Mucosa of gallbladder (tissue), 1 donor: ENCODE results near the gene HOXD12. TPM values are rescaled to one million over a fixed set of nuclear protein-coding genes. Genes with fewer than 3 reads are reported as not detected.

ENCODE experiments used
- DNase-seq: peaks from one replicate; pipeline ENCODE4 v3.0.0-alpha.2; 2020; ENCODE audit warnings: low spot score
- total RNA-seq: library from RNA; stranded (reverse); gene quantifications from one replicate; pipeline ENCODE4 v1.2.1, GENCODE V29; 2021
- donor health status: DM: no; HTN: no; CAD: no.

Gene HOXD12
- not detected for total RNA-seq

- no peak for DNase-seq
Observed at GRCh38 chr2:176099728-176100546, at the start of gene HOXD12. HOXD12 (plus strand) TSS chr2:176099795; CDS start chr2:176099802, 7 bp downstream.

GRCh38 chr2:176056406-176056805 is 43.2 kb upstream of the HOXD12 start:
- no peak for DNase-seq

GRCh38 chr2:176063958-176064357 is 35.6 kb upstream of the HOXD12 start:
- no peak for DNase-seq

- DNase-seq = no peak
Observed at GRCh38 chr2:176066645-176067588, 32.7 kb upstream of the HOXD12 start.

- no peak for DNase-seq
Observed at GRCh38 chr2:176067589-176068418, 31.8 kb upstream of the HOXD12 start.

- DNase-seq = no peak
Observed at GRCh38 chr2:176068419-176068832, 31.2 kb upstream of the HOXD12 start.

GRCh38 chr2:176071330-176072291 is 28.0 kb upstream of the HOXD12 start:
- no peak for DNase-seq

GRCh38 chr2:176072292-176072669 is 27.3 kb upstream of the HOXD12 start:
- no peak for DNase-seq

GRCh38 chr2:176072951-176073904 is 26.4 kb upstream of the HOXD12 start:
- no peak for DNase-seq

- no peak for DNase-seq
Observed at GRCh38 chr2:176074919-176075425, 24.6 kb upstream of the HOXD12 start.

GRCh38 chr2:176075481-176075880 is 24.1 kb upstream of the HOXD12 start:
- DNase-seq = no peak

GRCh38 chr2:176076063-176076462 is 23.5 kb upstream of the HOXD12 start:
- DNase-seq = no peak

GRCh38 chr2:176076796-176077195 is 22.8 kb upstream of the HOXD12 start:
- DNase-seq = no peak

GRCh38 chr2:176078541-176079284 is 20.9 kb upstream of the HOXD12 start:
- no peak for DNase-seq

- no peak for DNase-seq
Observed at GRCh38 chr2:176079285-176079830, 20.2 kb upstream of the HOXD12 start.

- DNase-seq = no peak
Observed at GRCh38 chr2:176079831-176080539, 19.6 kb upstream of the HOXD12 start.
